ENCODE data around the gene CBFA2T2. TPM values are rescaled to one million over a fixed set of nuclear protein-coding genes. Genes with fewer than 3 reads are reported as not detected.
"Not testable (repeated sequence)": the region's sequence is repeated elsewhere in the genome, so short reads cannot be mapped to it uniquely, and the experiment has no call there.

Gene CBFA2T2
- total RNA-seq: 16.5 TPM

GRCh38 chr20:33490023-33490933 lies at the start of gene CBFA2T2:
CBFA2T2 (plus strand) TSS chr20:33490096; CDS start chr20:33490268, 172 bp downstream.
- peak; percentile 76 for DNase-seq

DNA sequence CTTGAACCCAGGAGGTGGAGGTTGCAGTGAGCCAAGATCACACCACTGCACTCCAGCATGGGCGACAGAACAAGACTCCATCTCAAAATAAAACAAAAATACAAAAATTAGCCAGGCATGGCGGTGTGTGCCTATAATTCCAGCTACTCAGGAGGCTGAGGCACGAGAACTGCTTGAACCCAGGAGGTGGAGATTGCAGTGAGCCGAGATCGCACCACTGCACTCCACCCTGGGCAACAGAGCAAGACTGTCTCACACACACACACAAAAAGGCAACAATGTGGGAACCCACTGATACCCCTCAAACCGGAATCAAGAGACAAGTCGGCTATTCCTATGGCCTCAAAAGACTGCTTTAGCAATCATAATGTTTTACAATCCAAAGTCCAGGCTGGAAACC lies 49.3 kb upstream of the CBFA2T2 start:
- not testable (repeated sequence) for DNase-seq

- DNase-seq: no peak
Measured at GRCh38 chr20:33441142-33441955, 48.5 kb upstream of the CBFA2T2 start.

DNA sequence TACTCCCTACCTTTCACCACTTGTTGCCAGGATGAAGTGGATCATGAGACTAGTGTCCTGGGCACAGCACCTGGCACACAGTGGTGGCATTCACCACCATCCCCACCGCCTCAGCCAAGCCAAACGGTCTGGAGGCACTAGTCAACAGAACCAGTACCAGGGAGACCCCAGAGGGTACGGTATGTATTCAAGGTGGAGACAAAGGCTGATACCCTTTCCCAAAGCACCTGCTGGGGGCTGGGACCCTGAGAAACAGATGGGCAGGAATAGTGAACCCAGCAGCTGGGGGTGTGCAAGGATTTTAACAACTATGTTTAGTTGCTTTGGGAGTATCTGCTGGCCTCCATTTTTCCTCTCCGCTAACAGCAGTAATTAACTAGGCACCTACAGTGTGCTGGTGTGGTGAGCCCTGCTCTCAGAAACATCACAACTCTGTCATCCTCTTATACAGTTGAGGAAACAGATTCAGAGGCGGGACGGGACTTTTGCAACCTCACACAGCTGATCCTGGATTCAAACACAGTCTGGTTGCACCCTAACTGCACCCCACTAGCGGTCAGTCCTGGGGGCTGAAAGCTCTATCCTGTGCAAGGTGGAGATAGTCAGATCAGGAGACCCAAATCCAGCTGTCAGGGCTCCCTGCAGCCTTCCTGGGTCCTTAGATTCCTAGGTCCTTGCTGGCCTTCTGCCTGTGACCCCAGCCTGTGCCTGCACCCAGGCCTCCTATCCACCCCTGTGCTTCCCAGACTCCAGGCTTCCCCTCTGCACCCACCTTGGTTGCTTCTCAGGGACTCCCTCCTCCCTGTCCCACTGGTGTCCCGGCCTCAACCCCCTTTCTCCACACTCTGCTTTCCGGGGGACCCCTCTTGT lies 47.5 kb upstream of the CBFA2T2 start:
- DNase-seq: no peak

GRCh38 chr20:33443006-33443511 lies 46.8 kb upstream of the CBFA2T2 start:
- no peak for DNase-seq

DNA sequence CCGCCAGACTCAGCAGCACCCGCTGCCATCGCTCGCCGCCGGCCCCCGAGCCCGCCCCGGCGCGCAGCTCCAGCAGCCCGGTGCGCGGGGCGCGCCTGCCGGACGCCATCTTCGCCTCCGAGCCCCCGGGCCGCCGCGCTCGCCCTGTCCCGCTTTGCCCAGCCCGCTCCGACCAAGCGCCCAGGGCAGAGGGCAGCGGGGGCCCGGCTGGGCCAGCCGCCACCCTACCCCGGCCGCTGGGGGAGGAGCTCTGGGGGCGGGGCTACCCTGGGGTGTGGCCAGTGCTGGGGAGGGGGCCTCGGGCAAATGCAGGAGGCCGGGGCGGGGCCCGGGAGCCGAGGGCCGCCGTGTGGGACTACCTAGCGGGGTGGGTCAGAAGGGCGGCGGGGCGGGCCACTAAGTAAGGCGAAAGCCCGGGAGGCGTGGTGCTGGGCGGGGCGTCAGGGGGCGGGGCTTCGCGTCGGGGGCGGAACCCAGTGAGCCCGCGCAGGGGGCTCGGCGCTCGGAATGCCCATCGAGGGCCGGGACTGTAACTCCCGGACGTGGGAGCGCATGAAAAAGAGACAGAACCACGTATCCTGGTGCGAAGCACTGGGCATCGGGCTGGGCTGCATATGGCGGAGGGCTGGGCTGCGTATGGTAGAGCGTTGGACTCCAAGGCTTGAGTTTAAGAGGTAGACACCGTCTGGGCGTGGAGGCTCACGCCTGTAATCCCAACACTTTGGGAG lies 46.2 kb upstream of the CBFA2T2 start, which contains the start of gene SNTA1:
SNTA1 (minus strand) TSS at position 252 of the 728 bp plus-strand sequence; CDS start at position 109, 143 bp downstream.
- peak; percentile 92 for DNase-seq

GRCh38 chr20:33444797-33445560 lies 44.9 kb upstream of the CBFA2T2 start:
- DNase-seq: no peak

GRCh38 chr20:33445881-33446625 lies 43.8 kb upstream of the CBFA2T2 start:
- DNase-seq: no peak

GRCh38 chr20:33450867-33451266 lies 39.0 kb upstream of the CBFA2T2 start:
- no peak for DNase-seq

DNA sequence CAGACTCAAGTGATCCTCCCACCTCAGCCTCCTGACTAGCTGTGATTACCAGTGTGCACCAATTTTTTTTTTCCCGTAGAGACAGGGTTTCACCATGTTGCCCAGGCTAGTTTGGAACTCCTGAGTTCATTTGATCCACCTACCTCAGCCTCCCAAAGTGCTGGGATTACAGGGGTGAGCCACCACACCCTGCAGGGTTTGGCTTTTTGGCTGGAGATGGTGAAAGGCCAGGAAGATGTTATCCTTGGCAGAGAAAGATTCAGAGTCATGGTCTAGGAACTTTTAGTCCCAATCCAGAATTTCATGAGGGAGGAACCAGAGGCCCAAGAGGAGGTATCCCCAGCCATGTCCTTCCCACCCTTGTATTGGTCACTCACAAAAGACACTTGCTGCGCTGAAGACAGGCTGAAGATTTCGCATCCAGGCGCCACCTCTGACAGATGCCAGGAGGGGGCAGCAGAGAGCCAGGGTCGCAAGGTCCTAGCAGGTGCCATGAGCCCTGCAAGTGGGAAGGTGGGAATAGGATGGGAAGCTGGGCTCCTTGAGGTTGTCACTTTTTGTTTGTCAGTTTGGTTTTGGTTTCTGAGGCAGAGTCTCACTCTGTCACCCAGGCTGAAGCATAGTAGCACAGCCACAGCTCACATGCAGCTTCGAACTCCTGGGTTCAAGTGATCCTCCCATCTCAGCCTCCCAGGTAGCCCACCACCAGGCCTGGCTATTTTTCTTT lies 32.8 kb upstream of the CBFA2T2 start:
- peak; percentile 92 for DNase-seq

GRCh38 chr20:33459599-33459998 lies 30.3 kb upstream of the CBFA2T2 start:
- no peak for DNase-seq

DNA sequence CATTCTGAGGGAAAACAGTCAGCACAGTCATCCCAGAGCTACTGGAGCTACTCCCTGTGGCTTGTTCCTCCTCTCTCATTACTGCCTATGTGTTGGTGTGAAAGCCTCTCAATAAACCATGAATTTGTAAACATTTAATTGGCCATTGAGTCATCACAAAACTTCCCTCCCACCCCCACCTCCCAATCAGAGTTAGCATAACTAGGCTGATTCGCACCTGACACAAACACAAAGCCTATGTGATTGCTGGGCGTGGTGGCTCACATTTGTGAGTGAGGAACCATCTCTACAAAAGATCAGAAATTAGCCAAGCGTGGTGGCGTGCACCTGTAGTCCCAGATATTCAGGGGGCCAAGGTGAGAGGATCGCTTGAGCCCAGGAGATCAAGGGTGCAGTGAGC lies 29.2 kb upstream of the CBFA2T2 start:
- no peak for DNase-seq

- no peak for DNase-seq
Measured at GRCh38 chr20:33463332-33464101, 26.4 kb upstream of the CBFA2T2 start.

GRCh38 chr20:33464759-33465158 lies 25.1 kb upstream of the CBFA2T2 start:
- DNase-seq: not testable (repeated sequence)

- DNase-seq: peak; percentile 27
Measured at GRCh38 chr20:33465481-33466302, 24.2 kb upstream of the CBFA2T2 start.

DNA sequence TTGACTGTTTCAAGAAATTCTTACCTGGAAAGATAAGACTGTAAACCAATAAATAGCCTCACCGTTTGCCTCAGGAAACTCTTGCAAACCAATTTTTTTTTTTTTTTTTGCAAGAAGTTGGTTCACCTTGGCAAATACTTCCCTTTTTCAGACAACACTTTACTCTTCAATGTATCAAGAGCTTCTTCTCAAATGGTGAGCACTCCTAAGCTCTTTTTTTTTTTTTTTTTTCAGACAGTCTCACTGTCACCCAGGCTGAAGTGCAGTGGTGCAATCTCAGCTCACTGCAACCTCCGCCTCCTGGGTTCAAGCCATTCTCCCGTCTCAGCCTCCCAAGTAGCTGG lies 23.6 kb upstream of the CBFA2T2 start:
- no peak for DNase-seq

GRCh38 chr20:33470457-33470856 lies 19.4 kb upstream of the CBFA2T2 start:
- no peak for DNase-seq

All from tongue (tissue), 2 donors.